Neural cell (in vitro differentiated cells): Measurements from ENCODE around the gene DNAJC5.

ENCODE experiments used
- CTCF ChIP-seq: fragments of 450-650 bp; IDR thresholded peaks from 2 replicates; pipeline ENCODE4 v1.5.1; 2014; ENCODE audit warnings: antibody characterized with exemption, mild to moderate bottlenecking, moderate library complexity; ENCODE audit not compliant: poor library complexity, severe bottlenecking
- EP300 ChIP-seq: fragments of 450-650 bp; conservative IDR thresholded peaks from 2 replicates; pipeline ENCODE4 v1.6.1; 2014; ENCODE audit warnings: antibody characterized with exemption, mild to moderate bottlenecking, moderate library complexity; ENCODE audit not compliant: poor library complexity, severe bottlenecking
- EZH2 ChIP-seq: fragments of 200-600, 300-800 bp; shearing (Covaris generic), sonication (generic); IDR thresholded peaks from 2 replicates; pipeline ENCODE4 v1.6.1; 2014; ENCODE audit warnings: antibody characterized with exemption, low read length, borderline replicate concordance, mild to moderate bottlenecking; ENCODE audit not compliant: insufficient read depth, poor library complexity, severe bottlenecking
- MXI1 ChIP-seq: fragments of 450-650 bp; conservative IDR thresholded peaks from 2 replicates; pipeline ENCODE4 v1.6.1; 2014; ENCODE audit warnings: antibody characterized with exemption, mild to moderate bottlenecking; ENCODE audit not compliant: poor library complexity, severe bottlenecking
- POLR2AphosphoS5 ChIP-seq: IDR thresholded peaks from 2 replicates; pipeline ENCODE4 v1.6.1; 2012
- RAD21 ChIP-seq: fragments of 450-650 bp; conservative IDR thresholded peaks from 2 replicates; pipeline ENCODE4 v1.6.1; 2014; ENCODE audit warnings: antibody characterized with exemption, mild to moderate bottlenecking, moderate library complexity
- REST ChIP-seq: IDR thresholded peaks from 2 replicates; pipeline ENCODE4 v1.6.1; 2012; ENCODE audit warnings: borderline replicate concordance
- SMC3 ChIP-seq: fragments of 450-650 bp; conservative IDR thresholded peaks from 2 replicates; pipeline ENCODE4 v1.6.1; 2014; ENCODE audit warnings: antibody characterized with exemption, mild to moderate bottlenecking, moderate library complexity; ENCODE audit not compliant: poor library complexity
- TAF1 ChIP-seq: IDR thresholded peaks from 2 replicates; pipeline ENCODE4 v1.6.1; 2012; ENCODE audit warnings: low read depth

- TF ChIP-seq POLR2AphosphoS5 (no peak), CTCF (no peak), EZH2 (no peak), REST (no peak), EP300 (no peak), TAF1 (no peak), RAD21 (no peak), SMC3 (no peak), MXI1 (no peak)
Observed at GRCh38 chr20:63961664-63962425, 66.9 kb downstream of the DNAJC5 start.
